OCI-M2 (cell line): ENCODE results near the gene CDHR3.

ENCODE experiments used
- DNase-seq: peaks from one replicate; lab custom pipeline; 2025; ENCODE audit not compliant: unreplicated experiment; lab: John Stamatoyannopoulos, UW

CDHR3 gene

GRCh38 chr7:106064316-106064715, 101.3 kb downstream of the CDHR3 start:
- DNase-seq: no peak

GRCh38 chr7:106064771-106065574, 101.9 kb downstream of the CDHR3 start:
- DNase-seq: no peak

- DNase-seq: no peak
Measured at GRCh38 chr7:106065575-106066500, 102.8 kb downstream of the CDHR3 start.

GRCh38 chr7:106067678-106068077, 104.6 kb downstream of the CDHR3 start:
- no peak for DNase-seq

GRCh38 chr7:106068538-106068961, 105.5 kb downstream of the CDHR3 start:
- no peak for DNase-seq

- no peak for DNase-seq
Measured at GRCh38 chr7:106068986-106069385, 105.9 kb downstream of the CDHR3 start.

- no peak for DNase-seq
Measured at GRCh38 chr7:106069471-106070200, 106.6 kb downstream of the CDHR3 start.

- DNase-seq: no peak
Measured at GRCh38 chr7:106070201-106070551, 107.1 kb downstream of the CDHR3 start.

- no peak for DNase-seq
Measured at GRCh38 chr7:106070567-106071254, 107.6 kb downstream of the CDHR3 start.

GRCh38 chr7:106071356-106071998, 108.4 kb downstream of the CDHR3 start:
- no peak for DNase-seq

- DNase-seq: peak; percentile 12
Measured at GRCh38 chr7:106071999-106072714, 109.1 kb downstream of the CDHR3 start.

GRCh38 chr7:106072715-106073091, 109.6 kb downstream of the CDHR3 start:
- DNase-seq: no peak

- DNase-seq: no peak
Measured at GRCh38 chr7:106073701-106074100, 110.6 kb downstream of the CDHR3 start.

GRCh38 chr7:106074257-106074656, 111.2 kb downstream of the CDHR3 start:
- no peak for DNase-seq

- DNase-seq: no peak
Measured at GRCh38 chr7:106075937-106076336, 112.9 kb downstream of the CDHR3 start.

- no peak for DNase-seq
Measured at GRCh38 chr7:106076537-106076936, 113.5 kb downstream of the CDHR3 start.

GRCh38 chr7:106080300-106080987, 117.4 kb downstream of the CDHR3 start:
- no peak for DNase-seq

GRCh38 chr7:106082087-106082854, 119.2 kb downstream of the CDHR3 start:
- DNase-seq: no peak
